T-cell (primary cell): ENCODE data around the gene ZBTB32. TPM values are rescaled to one million over a fixed set of nuclear protein-coding genes. Genes with fewer than 3 reads are reported as not detected.

Source experiments
- ATAC-seq, 4 experiments: fragments of 200-7000 bp in 3 of 4; fragments of 150-1000 bp in 1 of 4; cut with Tn5 transposase; replicated peaks in 1 of 4; 1 replicate in 3 of 4; 2 replicates in 1 of 4; pipeline ENCODE4 v1.10.0; 2021; ENCODE audit warnings: moderate library complexity in 3 of 4, mild to moderate bottlenecking in 2 of 4, moderate number of reproducible peaks in 1 of 4
- CTCF ChIA-PET, 2 donors: fragments of 300-600 bp; sonication (Branson Sonifier 250); formaldehyde crosslinking; loops; one replicate each; lab custom pipeline; 2022; ENCODE audit warnings: antibody characterized with exemption in 2 of 2; lab: Charles Lee
- POLR2A ChIA-PET, 2 donors: fragments of 300-600 bp; sonication (Branson Sonifier 250); formaldehyde crosslinking; loops; one replicate each; lab custom pipeline; 2022; ENCODE audit warnings: antibody characterized with exemption in 2 of 2; lab: Charles Lee
- DNase-seq, 35 experiments: peaks; one replicate each; pipeline versions ENCODE4 v3.0.0 to v3.0.0-alpha.2; 2013 to 2023
- H3K27ac ChIP-seq: one replicate; pipeline ENCODE4 v1.5.1; 2013; ENCODE audit warnings: low read length
- H3K27me3 ChIP-seq, 2 experiments: replicated peaks in 1 of 2; 1 replicate in 1 of 2; 2 replicates in 1 of 2; pipeline versions ENCODE4 v1.6.1 to v1.7.0; 2013; ENCODE audit warnings: low read length in 1 of 2, mixed read lengths in 1 of 2; ENCODE audit not compliant: control insufficient read depth in 2 of 2, insufficient read depth in 2 of 2; ENCODE audit errors: extremely low read depth in 1 of 2
- H3K36me3 ChIP-seq, 2 donors: 1 replicate in 1 of 2; 2 replicates in 1 of 2; pipeline versions ENCODE4 v1.6.1 to v1.7.0; 2013; ENCODE audit warnings: low read length in 1 of 2; ENCODE audit not compliant: control insufficient read depth in 2 of 2, insufficient read depth in 1 of 2; ENCODE audit errors: extremely low read depth in 1 of 2
- H3K4me1 ChIP-seq, 2 experiments: 1 replicate in 1 of 2; 2 replicates in 1 of 2; pipeline versions ENCODE4 v1.6.1 to v1.7.0; 2013; ENCODE audit warnings: low read length in 2 of 2, mixed read lengths in 1 of 2; ENCODE audit not compliant: insufficient read depth in 2 of 2, control insufficient read depth in 1 of 2; ENCODE audit errors: extremely low read depth in 1 of 2
- H3K4me3 ChIP-seq, 2 donors: 1 replicate in 1 of 2; 2 replicates in 1 of 2; pipeline versions ENCODE4 v1.5.1 to v1.7.0; 2013; ENCODE audit warnings: mild to moderate bottlenecking in 2 of 2, low read length in 1 of 2, moderate library complexity in 1 of 2; ENCODE audit not compliant: control insufficient read depth in 1 of 2; ENCODE audit errors: extremely low read depth in 1 of 2
- H3K9me3 ChIP-seq: 2 replicates; pipeline ENCODE4 v1.7.0; 2013
- H3K27ac Mint-ChIP-seq, 2 donors: one replicate each; pipeline ENCODE4 v1.8.0; 2020 to 2021; ENCODE audit warnings: mild to moderate bottlenecking in 2 of 2, mixed read lengths in 2 of 2
- H3K27me3 Mint-ChIP-seq, 2 donors: one replicate each; pipeline ENCODE4 v1.8.0; 2021 to 2022; ENCODE audit warnings: mixed read lengths in 2 of 2
- H3K36me3 Mint-ChIP-seq: one replicate; pipeline ENCODE4 v1.8.0; 2021; ENCODE audit warnings: mixed read lengths
- H3K4me1 Mint-ChIP-seq, 3 donors: one replicate each; pipeline ENCODE4 v1.8.0; 2020 to 2022; ENCODE audit warnings: mixed read lengths in 3 of 3, mild to moderate bottlenecking in 1 of 3
- H3K4me3 Mint-ChIP-seq, 3 donors: one replicate each; pipeline ENCODE4 v1.8.0; 2020 to 2022; ENCODE audit warnings: mild to moderate bottlenecking in 3 of 3, mixed read lengths in 3 of 3, moderate library complexity in 3 of 3
- H3K9me3 Mint-ChIP-seq, 3 donors: one replicate each; pipeline ENCODE4 v1.8.0; 2020 to 2022; ENCODE audit warnings: mixed read lengths in 3 of 3
- WGBS: methylation state at CpG from one replicate; pipeline ENCODE4 v1.1.5; 2013; ENCODE audit warnings: missing lambda C conversion rate; ENCODE audit not compliant: insufficient coverage; 5-methylcytosine and 5-hydroxymethylcytosine counted together
- total RNA-seq, 35 experiments: library from RNA in 6 of 35; stranded (reverse) in 6 of 35; fragments of 120-200 nt in 1 of 35; gene quantifications; one replicate each; pipeline versions ENCODE4 v1.2.1 to v1.2.4 and lab custom pipeline; 2013 to 2026

ZBTB32 gene
- total RNA-seq, 5 donors from 2014 or later (not counting 1 experiment from before 2014, with no cell fraction given) = 1.2 to 4.1 (median 2.0) TPM

GRCh38 chr19:35725216-35725861 lies 21.0 kb downstream of the ZBTB32 start:
- ChIA-PET POLR2A (interaction anchor here in 1 of 2 donors (0.5 kb wide), 1 partner anchor 73 kb away, joined by 7 read pairs; no protein-coding TSS in a partner anchor), CTCF (no interaction called here)
- WGBS = 96% methylated on average over 13 of the region's 23 CpGs
- Mint-ChIP-seq H3K36me3 (peaks cover 61% of the 10 kb centered on the region), H3K4me1 (peaks cover 11% of the 10 kb centered on the region in 3 donors), H3K27ac (no peak overlapping the region), H3K9me3 (no peaks in the 10 kb centered on the region), H3K4me3 (no peak overlapping the region), H3K27me3 (no peaks in the 10 kb centered on the region)
- H3K4me1 ChIP-seq = peaks cover 0 to 2% of the 10 kb centered on the region in 2 experiments
- no peak for ATAC-seq
- no peak for DNase-seq
- peaks cover 52 to 93% of the 10 kb centered on the region in 2 donors for H3K36me3 ChIP-seq
- H3K27ac ChIP-seq = no peak overlapping the region
- no peaks in the 10 kb centered on the region for H3K27me3 ChIP-seq
- no peak overlapping the region for H3K4me3 ChIP-seq
- no peaks in the 10 kb centered on the region for H3K9me3 ChIP-seq

- no peaks in the 10 kb centered on the region for H3K9me3 Mint-ChIP-seq
- H3K4me3 ChIP-seq = no peak overlapping the region
- ChIA-PET POLR2A (interaction anchor here in 1 of 2 donors (0.7 kb wide), 1 partner anchor 127 kb away, joined by 8 read pairs; no protein-coding TSS in a partner anchor), CTCF (interaction anchor here in 1 of 2 donors (0.7 kb wide), 1 partner anchor 125 kb away, joined by 3 read pairs; the partner anchor contains the start of gene NPHS1)
- WGBS = 98% methylated on average over 17 of the region's 25 CpGs
- no peak overlapping the region for H3K27ac Mint-ChIP-seq
- DNase-seq = no peak
- H3K36me3 Mint-ChIP-seq = peaks cover 64% of the 10 kb centered on the region
- no peak for ATAC-seq
- H3K4me1 Mint-ChIP-seq = peaks cover 0 to 18% (median 5%) of the 10 kb centered on the region in 3 donors
- H3K27me3 ChIP-seq = no peaks in the 10 kb centered on the region
- no peak overlapping the region for H3K27ac ChIP-seq
- H3K4me1 ChIP-seq = no peaks in the 10 kb centered on the region
- H3K4me3 Mint-ChIP-seq = no peak overlapping the region
- no peaks in the 10 kb centered on the region for H3K27me3 Mint-ChIP-seq
- no peaks in the 10 kb centered on the region for H3K9me3 ChIP-seq
- H3K36me3 ChIP-seq = peaks cover 47 to 99% of the 10 kb centered on the region in 2 donors
Measured at GRCh38 chr19:35727053-35727955, 22.9 kb downstream of the ZBTB32 start.

GRCh38 chr19:35727956-35728706 lies 23.8 kb downstream of the ZBTB32 start:
- no peak overlapping the region for H3K4me3 Mint-ChIP-seq
- Histone ChIP-seq H3K4me1 (no peaks in the 10 kb centered on the region), H3K9me3 (no peaks in the 10 kb centered on the region), H3K4me3 (no peak overlapping the region), H3K36me3 (peaks cover 41 to 98% of the 10 kb centered on the region in 2 donors), H3K27ac (no peak overlapping the region), H3K27me3 (no peaks in the 10 kb centered on the region)
- POLR2A ChIA-PET = no interaction called here
- no peak for ATAC-seq
- no peak overlapping the region for H3K27ac Mint-ChIP-seq
- no peaks in the 10 kb centered on the region for H3K9me3 Mint-ChIP-seq
- H3K36me3 Mint-ChIP-seq = peaks cover 60% of the 10 kb centered on the region
- WGBS = 97% methylated on average over 17 of the region's 19 CpGs
- CTCF ChIA-PET = interaction anchor here in 1 of 2 donors (0.7 kb wide), 1 partner anchor 124 kb away, joined by 3 read pairs; the partner anchor contains the start of gene NPHS1
- no peak for DNase-seq
- no peaks in the 10 kb centered on the region for H3K27me3 Mint-ChIP-seq
- H3K4me1 Mint-ChIP-seq = peaks cover 0 to 18% (median 2%) of the 10 kb centered on the region in 3 donors

- 97% methylated on average over 14 of the region's 18 CpGs for WGBS
Measured at GRCh38 chr19:35729021-35729420, 24.7 kb downstream of the ZBTB32 start.

GRCh38 chr19:35729763-35730162 lies 25.4 kb downstream of the ZBTB32 start:
- DNase-seq = no peak
- Mint-ChIP-seq H3K27ac (no peak overlapping the region), H3K36me3 (peaks cover 65% of the 10 kb centered on the region), H3K27me3 (no peaks in the 10 kb centered on the region), H3K9me3 (no peaks in the 10 kb centered on the region), H3K4me1 (peaks cover 6 to 26% (median 8%) of the 10 kb centered on the region in 3 donors), H3K4me3 (no peak overlapping the region)
- Histone ChIP-seq H3K36me3 (peaks cover 33 to 97% of the 10 kb centered on the region in 2 donors), H3K27me3 (no peaks in the 10 kb centered on the region), H3K4me1 (no peaks in the 10 kb centered on the region), H3K9me3 (no peaks in the 10 kb centered on the region), H3K4me3 (no peak overlapping the region), H3K27ac (no peak overlapping the region)
- ChIA-PET CTCF (no interaction called here), POLR2A (no interaction called here)
- ATAC-seq = no peak
- WGBS = 98% methylated on average over 10 of the region's 11 CpGs

More at GRCh38 chr19:35729021-35729420, 24.7 kb downstream of the ZBTB32 start:
- Histone ChIP-seq H3K27me3 (no peaks in the 10 kb centered on the region), H3K9me3 (no peaks in the 10 kb centered on the region), H3K4me3 (no peak overlapping the region), H3K4me1 (no peaks in the 10 kb centered on the region), H3K36me3 (peaks cover 40 to 98% of the 10 kb centered on the region in 2 donors), H3K27ac (no peak overlapping the region)
- peaks cover 58% of the 10 kb centered on the region for H3K36me3 Mint-ChIP-seq
- ChIA-PET POLR2A (no interaction called here), CTCF (no interaction called here)
- no peak overlapping the region for H3K27ac Mint-ChIP-seq
- DNase-seq (no peak), ATAC-seq (no peak)
- no peaks in the 10 kb centered on the region for H3K9me3 Mint-ChIP-seq
- peaks cover 1 to 21% (median 4%) of the 10 kb centered on the region in 3 donors for H3K4me1 Mint-ChIP-seq
- no peaks in the 10 kb centered on the region for H3K27me3 Mint-ChIP-seq
- H3K4me3 Mint-ChIP-seq = no peak overlapping the region

- no peaks in the 10 kb centered on the region for H3K27me3 Mint-ChIP-seq
- Histone ChIP-seq H3K9me3 (no peaks in the 10 kb centered on the region), H3K4me1 (no peaks in the 10 kb centered on the region), H3K4me3 (no peak overlapping the region), H3K27ac (no peak overlapping the region), H3K36me3 (peaks cover 34 to 97% of the 10 kb centered on the region in 2 donors), H3K27me3 (no peaks in the 10 kb centered on the region)
- peaks cover 61% of the 10 kb centered on the region for H3K36me3 Mint-ChIP-seq
- ATAC-seq (no peak), DNase-seq (no peak)
- POLR2A ChIA-PET = no interaction called here
- 95% methylated on average over 17 of the region's 18 CpGs for WGBS
- CTCF ChIA-PET = interaction anchor here in 1 of 2 donors (0.6 kb wide), 1 partner anchor 1383 kb away, joined by 3 read pairs; no protein-coding TSS in a partner anchor
- no peak overlapping the region for H3K27ac Mint-ChIP-seq
- H3K4me1 Mint-ChIP-seq = peaks cover 8 to 26% (median 8%) of the 10 kb centered on the region in 3 donors
- H3K9me3 Mint-ChIP-seq = no peaks in the 10 kb centered on the region
- H3K4me3 Mint-ChIP-seq = no peak overlapping the region
Measured at GRCh38 chr19:35730326-35730725, 26.0 kb downstream of the ZBTB32 start.
